ENCODE measurements around the gene ZBP1. TPM values are rescaled to one million over a fixed set of nuclear protein-coding genes. Genes with fewer than 3 reads are reported as not detected.

The ZBP1 gene
- total RNA-seq, 1 donor from 2014 or later = not detected

- intact Hi-C loops (cut with DNase I) = no loop called here
- ATAC-seq (ENCODE audit: poor library complexity) = no peak
- DNase-seq = no peak
Measured at GRCh38 chr20:57570145-57570850, 49.9 kb downstream of the ZBP1 start.

DNA sequence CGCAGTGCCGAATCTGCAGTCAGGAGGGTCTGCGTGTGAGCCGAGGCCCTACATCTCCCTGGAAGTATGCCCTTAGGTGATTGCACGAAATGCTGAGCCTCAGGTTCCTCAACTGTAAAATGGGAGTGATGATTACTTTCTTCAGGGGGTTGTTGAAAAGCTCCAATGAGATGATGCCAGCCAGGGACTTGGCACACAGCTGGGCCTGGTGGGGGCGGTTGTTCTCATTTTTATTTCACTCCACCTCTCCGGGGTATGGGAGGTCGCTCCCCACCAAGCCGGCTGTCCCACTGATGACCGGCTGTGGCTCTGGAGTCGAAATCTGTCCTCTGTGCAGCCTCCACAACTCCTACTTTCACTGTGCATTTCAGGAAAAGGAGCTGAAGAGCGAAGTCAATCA, 51.3 kb downstream of the ZBP1 start:
- ATAC-seq (ENCODE audit: poor library complexity) = no peak
- DNase-seq = no peak
- intact Hi-C loops (cut with DNase I) = no loop called here

DNA sequence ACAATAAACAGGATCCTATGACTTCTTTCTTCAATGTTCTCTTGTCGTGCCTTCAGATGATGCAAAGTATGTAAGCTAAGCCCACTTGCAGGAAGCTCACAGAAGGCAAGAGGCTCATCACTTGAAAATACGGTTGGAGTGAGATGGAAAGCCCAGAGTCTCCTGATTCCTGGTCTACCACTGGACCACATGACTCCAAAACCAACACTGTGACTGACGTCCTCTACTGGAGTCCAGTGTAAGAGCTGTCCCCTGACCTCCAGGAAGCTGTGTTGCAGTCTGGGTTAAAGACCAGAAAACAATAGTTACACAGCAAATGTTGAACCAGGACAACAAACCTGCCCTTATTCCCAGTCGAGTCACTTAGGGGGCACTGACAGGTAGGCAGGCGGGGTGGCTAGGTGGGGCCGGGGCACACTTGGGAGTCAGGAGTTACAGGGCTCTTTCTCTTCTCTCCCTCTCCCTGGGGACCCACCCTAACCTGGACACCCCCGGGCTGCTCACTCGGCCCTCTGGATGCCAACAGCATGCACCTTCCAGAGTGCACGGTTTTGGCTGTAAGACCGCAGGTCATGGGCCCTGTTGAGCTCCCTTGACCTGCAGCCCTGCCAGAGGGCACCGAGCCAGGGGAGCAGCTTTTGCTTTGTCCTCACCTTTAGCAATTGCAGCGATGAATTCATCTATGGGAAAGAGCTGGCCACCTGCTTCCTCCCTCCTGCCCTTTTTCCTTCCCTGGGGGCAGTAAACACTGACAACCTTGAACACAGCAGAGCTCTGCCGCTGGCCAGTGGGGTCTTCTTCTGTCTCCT, 51.9 kb downstream of the ZBP1 start:
- intact Hi-C loops (cut with DNase I) = no loop called here
- no peak for ATAC-seq (ENCODE audit: poor library complexity)
- DNase-seq = no peak

- DNase-seq (no peak), ATAC-seq (ENCODE audit: poor library complexity) (no peak)
- intact Hi-C loops (cut with DNase I) = no loop called here
Measured at GRCh38 chr20:57567471-57568079, 52.7 kb downstream of the ZBP1 start.

GRCh38 chr20:57566803-57567459, 53.3 kb downstream of the ZBP1 start:
- no peak for ATAC-seq (ENCODE audit: poor library complexity)
- no peak for DNase-seq
- intact Hi-C loops (cut with DNase I) = no loop called here

- ATAC-seq (ENCODE audit: poor library complexity) (no peak), DNase-seq (no peak)
- intact Hi-C loops (cut with DNase I) = no loop called here
Measured at GRCh38 chr20:57566399-57566798, 53.8 kb downstream of the ZBP1 start.

GRCh38 chr20:57564951-57565642, 55.1 kb downstream of the ZBP1 start:
- DNase-seq = no peak
- intact Hi-C loops (cut with DNase I) = no loop called here
- ATAC-seq (ENCODE audit: poor library complexity) = no peak

DNA sequence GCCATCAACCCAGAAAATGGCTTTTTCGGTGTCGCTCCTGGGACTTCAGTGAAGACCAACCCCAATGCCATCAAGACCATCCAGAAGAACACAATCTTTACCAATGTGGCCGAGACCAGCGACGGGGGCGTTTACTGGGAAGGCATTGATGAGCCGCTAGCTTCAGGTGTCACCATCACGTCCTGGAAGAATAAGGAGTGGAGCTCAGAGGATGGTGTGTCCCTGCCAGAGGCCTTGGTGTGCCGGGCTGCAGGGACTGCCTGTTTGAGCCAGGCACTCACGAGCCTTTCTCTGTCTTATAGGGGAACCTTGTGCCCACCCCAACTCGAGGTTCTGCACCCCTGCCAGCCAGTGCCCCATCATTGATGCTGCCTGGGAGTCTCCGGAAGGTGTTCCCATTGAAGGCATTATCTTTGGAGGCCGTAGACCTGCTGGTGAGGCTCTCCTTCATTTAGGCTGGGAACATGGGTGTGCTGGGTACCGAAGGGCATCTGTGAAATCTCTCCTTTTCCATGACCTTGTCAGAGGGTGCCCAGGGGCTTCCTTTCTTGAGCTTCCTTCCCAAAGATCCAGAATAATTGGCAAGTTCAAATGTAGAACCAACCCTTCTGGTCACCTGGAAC, 55.9 kb downstream of the ZBP1 start:
- no peak for DNase-seq
- no peak for ATAC-seq (ENCODE audit: poor library complexity)
- intact Hi-C loops (cut with DNase I) = no loop called here

- DNase-seq (no peak), ATAC-seq (ENCODE audit: poor library complexity) (no peak)
- intact Hi-C loops (cut with DNase I) = no loop called here
Measured at GRCh38 chr20:57563522-57563921, 56.7 kb downstream of the ZBP1 start.

- DNase-seq (no peak), ATAC-seq (ENCODE audit: poor library complexity) (no peak)
- intact Hi-C loops (cut with DNase I) = no loop called here
Measured at GRCh38 chr20:57562541-57563465, 57.4 kb downstream of the ZBP1 start.

DNA sequence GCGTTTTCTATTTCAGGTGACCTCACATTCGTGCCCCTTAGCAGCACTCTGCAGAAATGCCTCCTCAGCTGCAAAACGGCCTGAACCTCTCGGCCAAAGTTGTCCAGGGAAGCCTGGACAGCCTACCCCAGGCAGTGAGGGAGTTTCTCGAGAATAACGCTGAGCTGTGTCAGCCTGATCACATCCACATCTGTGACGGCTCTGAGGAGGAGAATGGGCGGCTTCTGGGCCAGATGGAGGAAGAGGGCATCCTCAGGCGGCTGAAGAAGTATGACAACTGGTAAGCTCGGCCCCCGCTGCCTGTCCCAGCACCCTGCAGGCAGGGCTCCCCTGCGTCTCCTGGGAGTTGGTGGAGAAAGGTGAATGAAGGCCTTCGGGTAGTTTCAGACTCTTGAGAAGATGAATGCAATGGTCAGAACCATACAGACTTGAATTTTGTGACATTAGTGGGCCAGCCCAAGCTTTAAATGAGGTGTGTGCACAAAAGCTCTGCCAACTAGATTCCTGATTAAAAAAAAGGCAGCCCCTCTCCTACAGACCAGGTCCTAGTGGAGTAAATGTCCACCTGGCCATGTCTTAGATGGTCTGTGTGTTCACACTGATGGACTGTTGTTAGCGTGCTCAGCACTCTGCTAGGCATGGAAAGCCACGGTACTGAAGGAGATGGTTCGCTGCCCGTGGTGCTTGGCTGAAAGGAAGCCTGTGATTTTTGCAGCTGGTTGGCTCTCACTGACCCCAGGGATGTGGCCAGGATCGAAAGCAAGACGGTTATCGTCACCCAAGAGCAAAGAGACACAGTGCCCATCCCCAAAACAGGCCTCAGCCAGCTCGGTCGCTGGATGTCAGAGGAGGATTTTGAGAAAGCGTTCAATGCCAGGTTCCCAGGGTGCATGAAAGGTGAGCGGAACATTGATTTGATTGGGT, 58.6 kb downstream of the ZBP1 start:
- intact Hi-C loops (cut with DNase I) = no loop called here
- ATAC-seq (ENCODE audit: poor library complexity) = no peak
- no peak for DNase-seq

DNA sequence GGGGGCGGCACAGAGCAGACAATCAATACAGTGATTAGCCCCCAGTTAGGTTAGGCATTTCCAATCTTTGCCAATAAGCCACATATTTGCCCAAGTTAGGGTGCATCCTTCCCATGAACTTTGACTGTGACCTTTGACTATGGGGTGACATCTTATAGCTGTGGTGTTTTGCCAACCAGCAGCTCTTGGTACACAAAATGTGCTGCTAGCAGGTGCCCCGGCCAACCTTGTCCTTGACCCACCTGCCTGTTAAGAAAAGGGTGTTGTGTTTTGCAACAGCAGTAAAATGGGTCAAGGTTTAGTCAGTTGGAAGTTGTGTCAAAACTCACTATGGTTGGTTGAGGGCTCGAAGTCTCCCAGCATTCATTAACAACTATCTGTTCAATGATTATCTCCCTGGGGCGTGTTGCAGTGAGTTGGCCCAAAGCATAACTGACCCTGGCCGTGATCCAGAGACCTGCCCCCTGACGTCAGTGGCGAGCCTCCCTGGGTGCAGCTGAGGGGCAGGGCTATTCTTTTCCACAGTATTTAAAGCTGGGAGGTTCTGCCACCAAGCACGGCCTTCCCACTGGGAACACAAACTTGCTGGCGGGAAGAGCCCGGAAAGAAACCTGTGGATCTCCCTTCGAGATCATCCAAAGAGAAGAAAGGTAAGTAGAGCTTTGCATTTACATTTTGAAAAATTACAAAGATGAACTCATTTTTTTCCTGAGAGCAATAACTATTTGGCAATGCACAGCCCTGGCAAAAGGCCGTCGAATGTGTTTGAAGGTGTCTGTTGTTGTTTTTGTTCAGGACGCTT, 59.5 kb downstream of the ZBP1 start, which contains the start of gene PCK1:
Gene PCK1 (plus strand): TSS at position 557 of the 802 bp plus-strand sequence. CDS start 302 bp downstream, outside the sequence.
- DNase-seq (peak; percentile 77), ATAC-seq (ENCODE audit: poor library complexity) (peak; percentile 82)
- intact Hi-C loops (cut with DNase I) = no loop called here

DNA sequence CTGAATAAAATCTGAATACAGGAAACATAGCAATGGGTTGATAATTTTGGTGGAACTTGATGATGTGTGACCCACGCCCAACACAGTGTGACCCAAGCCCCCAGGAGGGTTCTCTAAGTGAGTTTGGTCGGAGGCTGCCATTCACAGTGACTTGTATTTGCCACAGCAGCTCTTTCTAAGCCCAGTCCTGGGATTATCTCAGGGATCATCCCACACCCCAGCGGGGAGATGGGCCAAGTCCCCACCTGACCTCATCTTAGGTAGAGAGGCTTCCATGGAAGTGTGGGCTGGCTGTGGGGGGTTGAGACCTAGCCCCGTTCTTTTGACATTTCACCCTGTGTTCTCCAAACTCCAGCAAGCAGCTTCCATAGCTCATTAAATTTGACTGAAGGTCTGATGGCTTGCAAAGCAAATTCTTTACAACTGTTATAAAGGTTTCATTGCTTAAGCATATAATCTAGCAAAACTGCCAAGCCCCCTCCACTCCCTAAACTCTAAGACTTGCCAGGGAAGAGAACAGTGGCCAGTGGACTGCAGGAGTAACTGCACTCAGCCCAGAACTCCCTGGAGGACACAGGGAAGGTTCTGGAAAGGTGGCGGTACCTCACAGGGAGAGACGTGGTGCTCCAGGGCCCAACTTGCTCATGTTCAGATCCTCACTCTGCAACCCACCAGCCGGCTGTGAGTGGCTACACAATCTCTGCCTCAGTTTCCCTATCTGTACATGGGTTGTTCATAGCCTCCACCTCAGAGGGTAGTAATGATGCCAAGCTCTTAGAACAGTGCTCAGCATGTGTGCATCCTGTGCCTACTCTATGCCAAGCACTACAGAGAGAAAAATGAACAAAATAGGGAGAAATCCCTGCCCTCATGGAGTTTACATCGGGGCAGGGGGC, 60.3 kb downstream of the ZBP1 start:
- ATAC-seq (ENCODE audit: poor library complexity) (no peak), DNase-seq (no peak)
- intact Hi-C loops (cut with DNase I) = no loop called here

GRCh38 chr20:57559289-57559634, 61.0 kb downstream of the ZBP1 start:
- no peak for ATAC-seq (ENCODE audit: poor library complexity)
- intact Hi-C loops (cut with DNase I) = no loop called here
- DNase-seq = no peak

All from Right ventricle myocardium superior (tissue), 1 donor.